GM21737 (cell line): ENCODE results near the gene MTM1.

Experiments used
- ATAC-seq: cut with Tn5 transposase; IDR thresholded peaks from one replicate; pipeline ENCODE4 v1.9.1; 2021; ENCODE audit warnings: mild to moderate bottlenecking, moderate library complexity; ENCODE audit not compliant: unreplicated experiment

MTM1 gene

DNA sequence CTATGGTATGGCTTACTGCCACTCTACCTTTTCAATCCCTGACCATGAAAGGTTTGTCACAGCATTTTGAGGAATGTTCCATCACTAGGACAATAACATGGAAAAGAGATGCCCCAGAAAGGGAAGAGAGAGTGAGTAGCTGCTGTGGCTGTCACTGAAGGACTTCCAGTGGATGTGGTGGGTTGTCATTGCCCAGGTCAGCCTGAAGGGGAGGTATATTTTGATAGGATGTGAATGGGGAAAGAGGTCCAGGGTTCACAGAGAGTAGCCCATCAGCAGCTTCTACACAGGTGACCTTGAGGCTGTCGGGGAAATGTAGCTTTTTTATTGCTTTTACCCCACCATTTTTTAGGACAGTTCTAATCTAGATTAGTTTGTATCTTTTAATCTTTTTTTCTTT lies 30.8 kb downstream of the MTM1 start:
- ATAC-seq = no peak

- no peak for ATAC-seq
Observed at GRCh38 chrX:150602296-150602695, 33.9 kb downstream of the MTM1 start.

- no peak for ATAC-seq
Observed at GRCh38 chrX:150602743-150603142, 34.3 kb downstream of the MTM1 start.

GRCh38 chrX:150605603-150606002 lies 37.2 kb downstream of the MTM1 start:
- no peak for ATAC-seq

DNA sequence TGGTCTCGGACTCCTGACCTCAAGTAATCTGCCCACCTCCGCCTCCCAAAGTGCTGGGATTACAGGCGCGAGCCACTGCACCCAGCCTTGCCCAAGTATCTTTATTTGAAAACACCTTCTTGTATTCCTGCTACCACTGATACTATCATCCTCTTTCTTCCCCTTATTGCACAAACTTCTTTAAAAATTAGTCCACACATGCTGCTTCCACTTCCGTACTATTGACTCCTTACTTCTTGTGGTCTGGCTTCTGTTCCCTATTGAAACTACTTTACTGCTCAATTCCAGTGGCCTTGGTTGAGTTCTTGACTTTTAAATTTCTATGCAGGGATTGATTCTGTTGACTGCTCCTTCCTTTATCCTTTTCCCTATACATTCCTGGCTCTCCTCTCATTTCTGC lies 38.8 kb downstream of the MTM1 start:
- ATAC-seq = no peak

GRCh38 chrX:150610043-150610442 lies 41.6 kb downstream of the MTM1 start:
- ATAC-seq = no peak

GRCh38 chrX:150610446-150610845 lies 42.0 kb downstream of the MTM1 start:
- no peak for ATAC-seq

GRCh38 chrX:150615356-150615755 lies 46.9 kb downstream of the MTM1 start:
- ATAC-seq = no peak

DNA sequence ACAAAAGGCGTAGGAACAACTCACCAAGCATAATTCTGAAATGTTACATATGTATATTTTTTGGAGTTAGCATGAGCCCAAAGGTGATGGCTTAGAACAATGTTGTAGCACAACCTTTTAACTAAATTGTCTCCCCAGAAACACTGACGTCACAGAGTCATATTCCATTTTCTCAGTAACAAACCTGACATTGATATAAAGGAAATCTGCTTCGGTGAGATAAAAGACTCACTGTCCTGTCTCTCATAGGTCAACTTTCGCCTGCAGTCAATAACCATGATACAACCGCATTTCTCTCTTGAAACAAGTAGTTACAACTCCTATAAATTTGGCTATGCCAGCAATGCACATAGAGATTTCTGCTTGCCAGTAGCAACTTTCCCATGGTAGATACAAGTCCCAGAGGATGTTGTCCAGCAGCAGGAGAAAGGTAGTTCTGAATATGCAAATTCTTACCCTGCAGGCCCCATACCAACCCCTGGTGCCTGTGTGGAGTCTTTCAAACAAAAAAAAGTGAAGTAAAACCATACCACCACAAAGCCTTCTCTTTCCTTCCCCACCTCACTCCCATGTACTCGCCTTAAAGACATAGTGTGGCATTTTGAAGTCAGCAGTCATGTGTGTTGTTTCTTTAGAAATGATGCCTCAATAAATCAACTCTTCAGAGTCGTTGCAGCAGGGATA lies 47.9 kb downstream of the MTM1 start:
- ATAC-seq = no peak

- no peak for ATAC-seq
Observed at GRCh38 chrX:150616863-150617198, 48.4 kb downstream of the MTM1 start.

DNA sequence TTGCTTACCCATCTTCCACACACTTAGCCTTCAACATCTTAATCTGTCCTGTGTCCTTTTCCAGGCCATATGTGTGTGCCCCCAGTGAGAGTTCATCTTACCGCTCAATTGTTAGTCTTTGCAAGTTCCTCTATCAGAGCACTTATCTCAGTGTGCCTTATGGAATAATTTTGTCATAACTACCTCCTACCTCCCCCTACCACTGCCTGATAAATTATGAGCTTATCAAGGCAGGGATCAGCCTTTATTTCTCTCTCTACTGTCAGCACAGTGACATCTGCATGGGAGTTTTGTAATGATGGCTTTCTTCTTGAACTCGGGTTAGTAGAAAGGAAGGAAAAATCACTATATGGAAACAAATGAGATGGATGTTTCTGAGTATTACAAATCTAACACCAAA lies 53.2 kb downstream of the MTM1 start:
- ATAC-seq = no peak

DNA sequence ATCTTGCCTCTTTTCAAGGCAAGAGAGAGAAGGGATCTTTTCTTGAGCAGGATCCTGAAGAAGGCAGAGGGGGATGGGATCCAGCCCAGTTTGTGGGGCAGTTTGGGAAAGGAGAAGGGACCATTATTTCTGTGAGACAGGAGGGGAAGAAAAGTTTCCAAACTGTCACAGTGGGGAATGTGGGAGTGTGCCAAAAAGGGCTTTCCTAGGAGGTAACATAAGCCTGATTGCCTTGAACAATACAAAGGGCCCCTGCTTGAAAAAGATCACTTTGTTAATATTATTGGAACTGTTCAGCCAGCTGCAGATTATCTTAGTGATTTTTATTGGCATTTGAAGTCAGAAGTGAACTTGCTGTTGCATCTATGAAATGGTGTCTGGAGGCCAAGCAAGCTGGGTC lies 55.2 kb downstream of the MTM1 start:
- ATAC-seq = no peak

DNA sequence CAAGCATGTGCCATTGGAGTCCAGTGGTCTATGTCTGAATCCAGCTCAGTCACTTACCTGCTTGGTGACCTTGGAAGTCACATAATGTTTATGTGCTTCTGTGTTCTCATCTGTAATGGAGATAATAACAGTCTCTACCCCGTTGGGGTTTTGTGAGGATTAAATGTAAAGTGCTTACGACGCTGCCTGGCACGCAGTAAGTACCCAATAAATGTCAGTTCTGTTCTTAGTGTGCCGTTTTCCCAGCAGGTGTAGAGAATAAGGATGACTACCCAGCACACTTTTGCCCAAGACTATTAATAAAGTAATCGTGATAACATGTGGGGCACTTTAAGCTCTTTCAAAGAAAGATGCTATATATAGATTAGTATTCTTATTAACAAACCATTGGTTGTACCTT lies 56.7 kb downstream of the MTM1 start:
- ATAC-seq = no peak

DNA sequence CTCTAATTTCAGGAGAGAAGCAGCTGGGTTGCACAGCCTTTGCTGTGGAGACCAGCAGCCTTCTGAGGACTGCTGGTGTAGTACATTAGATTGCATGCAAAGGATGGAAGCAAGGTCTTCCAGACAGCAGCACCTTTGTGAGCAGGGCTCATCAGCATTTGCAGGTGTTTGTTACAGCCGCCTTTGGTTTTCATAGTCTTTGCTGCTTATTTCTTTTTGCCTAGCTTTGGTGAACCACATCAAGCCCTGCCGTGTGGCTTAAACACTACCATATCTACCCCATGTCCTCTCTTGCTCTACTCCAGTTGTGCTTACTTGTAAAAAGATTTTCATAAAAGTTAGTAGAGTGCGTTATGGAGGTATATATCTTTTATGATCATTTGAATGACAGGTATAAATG lies 57.5 kb downstream of the MTM1 start:
- ATAC-seq = no peak

DNA sequence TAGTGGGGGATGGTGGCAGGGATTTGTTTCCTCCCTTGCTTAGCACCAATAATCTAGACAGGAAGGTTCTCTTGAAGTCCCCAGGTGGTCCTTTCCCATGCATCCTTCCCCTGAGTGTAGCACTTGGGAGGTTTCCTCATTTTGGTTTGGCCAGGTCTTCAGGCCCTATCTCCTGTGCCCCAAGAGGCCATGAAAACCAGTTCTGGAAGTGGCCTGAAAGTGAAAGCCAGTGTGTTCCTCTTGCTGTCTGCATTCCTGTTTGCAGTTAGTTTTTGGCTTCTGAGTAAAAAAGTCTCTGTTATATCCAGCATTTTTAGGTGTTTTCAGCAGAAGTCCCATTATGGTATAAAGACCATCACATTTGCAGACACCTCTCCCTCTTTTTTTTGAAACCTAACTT lies 59.5 kb downstream of the MTM1 start:
- no peak for ATAC-seq

GRCh38 chrX:150635952-150636351 lies 67.5 kb downstream of the MTM1 start:
- ATAC-seq = no peak

- no peak for ATAC-seq
Observed at GRCh38 chrX:150642423-150642822, 74.0 kb downstream of the MTM1 start.

- ATAC-seq = no peak
Observed at GRCh38 chrX:150643271-150643670, 74.8 kb downstream of the MTM1 start.

DNA sequence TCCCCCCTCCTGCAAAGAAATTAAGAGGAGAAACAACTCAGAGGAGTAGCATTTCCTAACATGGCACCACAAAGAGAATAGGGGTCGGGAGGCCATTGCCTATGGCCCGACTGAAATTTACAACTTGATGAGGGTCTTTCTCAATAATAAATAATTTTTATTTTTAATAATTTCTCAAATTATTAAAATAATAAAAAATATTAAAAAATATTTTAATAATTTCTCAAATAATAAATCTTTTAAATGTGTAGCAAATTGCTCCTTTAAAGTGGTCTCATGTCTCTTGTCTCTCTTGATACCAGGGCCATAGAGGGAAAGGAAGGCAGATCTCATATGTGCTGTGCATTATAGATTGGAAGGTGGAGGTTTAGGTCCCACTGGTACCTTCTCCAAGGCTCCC lies 75.5 kb downstream of the MTM1 start:
- ATAC-seq = no peak

GRCh38 chrX:150644422-150644821 lies 76.0 kb downstream of the MTM1 start:
- ATAC-seq = no peak

DNA sequence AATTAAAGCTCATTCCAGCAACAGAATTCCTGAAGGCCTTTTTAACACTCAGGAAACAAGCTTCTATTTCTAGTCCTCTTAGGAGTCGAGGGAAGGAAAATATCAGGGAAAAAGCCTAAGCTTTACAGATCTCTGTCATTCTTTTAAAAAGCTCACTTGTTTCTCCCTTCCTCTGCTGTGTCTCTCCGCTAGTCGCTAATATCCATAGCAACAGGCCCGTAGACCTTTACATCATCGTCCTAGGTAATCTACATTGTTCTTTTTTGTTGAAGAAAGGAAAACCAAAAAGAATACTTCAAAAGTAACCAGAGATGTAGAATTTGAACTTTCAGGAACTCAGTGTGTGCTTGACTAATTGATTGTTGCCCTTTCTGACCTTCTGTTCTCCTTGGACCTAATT lies 78.9 kb downstream of the MTM1 start:
- ATAC-seq = no peak

DNA sequence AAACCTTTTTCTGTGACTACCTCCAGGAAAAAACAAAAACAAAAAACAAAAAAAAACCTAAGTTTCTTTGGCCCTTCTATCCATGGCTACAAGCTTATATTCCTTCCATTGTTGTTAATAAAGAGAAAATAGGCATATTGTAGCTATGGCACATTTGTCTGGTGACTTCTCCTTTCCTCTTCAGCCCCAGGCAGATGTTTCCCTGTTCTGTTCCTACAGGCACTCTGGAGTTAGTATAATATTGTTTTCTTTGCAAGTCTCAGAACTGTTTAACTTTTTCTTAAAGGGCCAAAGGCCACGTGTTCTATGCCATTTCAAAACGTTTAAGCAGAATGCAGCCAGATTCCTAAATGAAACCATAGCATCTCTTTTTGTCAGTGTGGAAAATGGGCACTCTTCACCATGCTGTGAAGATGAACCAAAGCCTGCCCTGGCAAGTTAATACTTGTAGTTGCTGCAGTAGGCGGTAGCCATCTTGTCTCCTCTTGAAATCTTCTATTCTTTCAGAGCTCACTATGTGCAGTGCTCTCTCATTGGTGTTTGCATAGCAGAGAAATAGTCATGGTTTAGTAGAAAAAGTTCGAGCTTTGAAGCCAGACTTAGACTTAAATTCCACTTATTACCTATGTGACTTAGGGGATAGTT lies 80.0 kb downstream of the MTM1 start:
- no peak for ATAC-seq
